Measurements from ENCODE around the gene ANKRD11. TPM values are rescaled to one million over a fixed set of nuclear protein-coding genes. Genes with fewer than 3 reads are reported as not detected.

Gene ANKRD11
- total RNA-seq, 2 experiments from 2014 or later = 144 to 145 TPM

DNA sequence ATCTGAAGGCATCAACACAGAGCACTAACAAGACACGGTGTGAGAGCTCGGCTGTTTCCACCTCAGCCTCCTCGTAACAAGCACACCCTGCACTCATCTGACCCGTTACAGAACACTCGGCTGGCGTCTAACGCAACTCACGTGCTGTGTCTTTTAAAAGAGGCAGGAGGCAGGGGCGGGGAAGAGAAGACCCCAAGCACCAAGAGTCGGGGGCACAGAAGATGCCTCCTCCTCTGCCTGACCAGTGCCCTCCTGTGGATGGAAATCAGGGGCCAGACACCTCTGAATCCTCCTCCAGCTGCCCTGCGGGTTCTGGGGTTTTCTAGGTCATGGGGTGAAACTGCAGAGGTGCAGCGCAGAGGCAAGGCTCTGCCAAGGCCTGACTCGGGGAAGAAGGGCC lies 198.6 kb downstream of the ANKRD11 start:
- peaks cover 12% of the 10 kb centered on the region for H3K4me1 Mint-ChIP-seq
- ChIA-PET POLR2A (no interaction called here), CTCF (no interaction called here)
- ATAC-seq (no peak), DNase-seq (no peak)
- no peak overlapping the region for H3K4me3 Mint-ChIP-seq
- no peaks in the 10 kb centered on the region for H3K9me3 Mint-ChIP-seq (ENCODE audit: low read depth)
- peaks cover 19% of the 10 kb centered on the region for H3K36me3 Mint-ChIP-seq (ENCODE audit: low read depth)
- no peaks in the 10 kb centered on the region for H3K27me3 Mint-ChIP-seq
- H3K27ac Mint-ChIP-seq = peak overlapping the region; percentile 66
- intact Hi-C loops (cut with DNase I, micrococcal nuclease) = no loop called here

DNA sequence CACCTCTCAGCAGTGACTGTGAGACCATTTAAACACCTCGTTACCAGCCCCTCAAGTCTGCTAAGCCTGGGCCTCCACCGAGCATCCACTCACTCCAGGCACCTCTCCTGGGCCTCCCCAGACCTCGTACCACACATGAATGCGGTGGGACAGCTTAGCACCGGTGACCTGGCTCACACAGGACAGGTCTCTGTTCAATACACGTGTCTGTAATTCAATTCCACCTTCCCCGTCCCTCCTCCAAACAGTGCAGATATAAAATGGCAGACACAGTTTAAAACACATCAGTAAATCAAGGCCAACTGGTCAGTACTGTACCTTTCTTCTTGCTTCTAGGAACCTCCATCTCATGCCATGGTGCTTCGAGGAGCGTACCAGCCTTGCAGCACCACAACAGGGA lies 199.0 kb downstream of the ANKRD11 start:
- ATAC-seq (no peak), DNase-seq (no peak)
- Mint-ChIP-seq H3K36me3 (ENCODE audit: low read depth) (peaks cover 20% of the 10 kb centered on the region), H3K4me1 (peaks cover 8% of the 10 kb centered on the region), H3K27ac (peak overlapping the region; percentile 66), H3K9me3 (ENCODE audit: low read depth) (no peaks in the 10 kb centered on the region), H3K27me3 (no peaks in the 10 kb centered on the region), H3K4me3 (no peak overlapping the region)
- ChIA-PET POLR2A (no interaction called here), CTCF (no interaction called here)
- intact Hi-C loops (cut with DNase I, micrococcal nuclease) = no loop called here

DNA sequence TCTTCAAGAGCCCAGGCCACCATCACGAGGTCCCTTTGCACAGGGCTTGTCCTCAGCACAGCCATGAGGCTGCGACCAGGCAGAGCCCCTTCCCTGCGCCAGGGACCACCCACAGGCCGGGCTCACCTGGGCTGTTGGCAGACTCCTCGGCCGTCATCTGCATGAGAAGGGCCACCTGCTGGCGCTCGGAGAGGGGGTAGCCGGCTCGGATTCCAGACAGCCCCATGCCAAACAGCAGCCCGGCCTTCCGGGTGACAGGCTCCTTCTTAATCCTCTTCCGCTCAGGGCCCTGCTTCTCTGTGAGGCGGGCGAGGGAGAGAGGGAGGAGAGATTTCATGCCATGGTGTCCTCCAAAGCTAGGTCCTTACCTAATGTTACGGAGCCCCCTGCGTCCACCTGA lies 199.5 kb downstream of the ANKRD11 start:
- Mint-ChIP-seq H3K4me1 (peaks cover 3% of the 10 kb centered on the region), H3K27ac (no peak overlapping the region)
- no peak for DNase-seq

DNA sequence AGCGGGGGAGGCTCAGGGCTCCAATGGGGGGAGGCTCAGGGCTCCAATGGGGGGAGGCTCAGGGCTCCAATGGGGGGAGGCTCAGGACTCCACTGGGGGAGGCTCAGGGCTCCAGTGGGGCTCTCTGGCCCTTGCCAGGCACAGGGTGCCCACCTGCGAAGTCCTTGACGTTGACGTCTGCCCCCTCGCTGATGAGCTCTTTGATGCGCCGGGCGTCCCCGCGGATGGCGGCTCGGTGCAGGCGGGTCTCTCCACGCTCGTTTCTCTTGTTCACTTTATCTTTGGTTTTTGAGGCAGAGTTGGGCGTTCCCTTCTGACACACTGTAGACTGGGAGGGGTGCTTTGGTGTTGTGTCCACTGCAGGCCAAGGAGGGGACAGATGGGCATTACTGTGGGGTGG lies 199.9 kb downstream of the ANKRD11 start:
- no peak overlapping the region for H3K4me3 Mint-ChIP-seq
- DNase-seq (no peak), ATAC-seq (no peak)
- ChIA-PET POLR2A (no interaction called here), CTCF (no interaction called here)
- H3K27ac Mint-ChIP-seq = no peak overlapping the region
- no peaks in the 10 kb centered on the region for H3K9me3 Mint-ChIP-seq (ENCODE audit: low read depth)
- intact Hi-C loops (cut with DNase I, micrococcal nuclease) = no loop called here
- peaks cover 21% of the 10 kb centered on the region for H3K36me3 Mint-ChIP-seq (ENCODE audit: low read depth)
- no peaks in the 10 kb centered on the region for H3K27me3 Mint-ChIP-seq
- peaks cover 3% of the 10 kb centered on the region for H3K4me1 Mint-ChIP-seq

More for the DNA sequence above, 199.5 kb downstream of the ANKRD11 start:
- CTCF ChIA-PET = no interaction called here
- no peak for ATAC-seq
- POLR2A ChIA-PET = no interaction called here
- no peaks in the 10 kb centered on the region for H3K27me3 Mint-ChIP-seq
- H3K4me3 Mint-ChIP-seq = no peak overlapping the region
- peaks cover 21% of the 10 kb centered on the region for H3K36me3 Mint-ChIP-seq (ENCODE audit: low read depth)
- H3K9me3 Mint-ChIP-seq (ENCODE audit: low read depth) = no peaks in the 10 kb centered on the region
- intact Hi-C loops (cut with DNase I, micrococcal nuclease) = no loop called here

DNA sequence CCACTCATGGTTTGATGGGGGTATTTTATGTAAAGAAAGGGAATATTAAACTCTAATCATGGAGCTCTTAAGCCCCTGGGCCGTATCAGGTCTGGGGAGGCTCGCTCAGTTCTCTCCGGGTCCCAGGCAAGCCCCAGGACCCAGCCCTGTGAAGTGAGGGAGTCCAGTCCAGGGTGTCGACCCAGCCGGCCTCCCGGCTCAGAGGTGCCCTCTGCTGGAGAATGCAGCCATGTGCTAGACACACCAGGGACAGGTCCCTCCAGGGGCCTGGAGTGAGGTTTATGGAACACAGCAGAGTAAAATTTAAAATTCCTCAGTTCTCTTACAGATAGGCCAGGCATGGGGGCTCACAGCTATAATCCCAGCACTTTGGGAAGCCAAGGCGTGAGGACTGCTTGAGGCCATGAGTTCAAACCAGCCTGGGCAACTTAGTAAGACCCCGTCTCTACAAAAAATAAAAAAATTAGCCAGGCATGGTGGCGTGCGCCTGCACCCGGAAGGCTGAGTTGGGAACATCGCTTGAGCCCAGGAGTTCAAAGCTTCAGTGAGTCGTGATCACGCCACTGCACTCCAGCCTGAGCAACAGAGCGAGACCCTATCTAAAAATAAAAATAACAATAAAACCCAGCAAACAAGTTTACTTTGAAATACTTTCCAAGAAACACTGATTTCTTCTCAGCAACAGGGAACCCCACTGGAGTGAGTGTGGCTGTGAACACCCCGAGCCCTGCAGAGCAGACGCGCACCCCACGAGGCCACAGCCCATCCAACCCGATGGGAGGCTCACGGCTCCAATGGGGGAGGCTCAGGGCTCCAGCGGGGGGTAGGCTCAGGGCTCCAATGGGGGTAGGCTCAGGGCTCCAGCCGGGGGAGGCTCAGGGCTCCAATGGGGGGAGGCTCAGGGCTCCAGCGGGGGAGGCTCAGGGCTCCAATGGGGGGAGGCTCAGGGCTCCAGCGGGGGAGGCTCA lies 200.6 kb downstream of the ANKRD11 start:
- H3K27ac Mint-ChIP-seq = no peak overlapping the region
- intact Hi-C loops (cut with DNase I, micrococcal nuclease) = loop anchor here in 1 of 2 experiments (1.0 to 2.0 kb wide), 2 partner anchors 32 to 49 kb away; no protein-coding TSS in a partner anchor
- no peaks in the 10 kb centered on the region for H3K27me3 Mint-ChIP-seq
- H3K4me1 Mint-ChIP-seq = peaks cover 3% of the 10 kb centered on the region
- DNase-seq (peak; percentile 86), ATAC-seq (peak; percentile 97)
- H3K9me3 Mint-ChIP-seq (ENCODE audit: low read depth) = no peaks in the 10 kb centered on the region
- no peak overlapping the region for H3K4me3 Mint-ChIP-seq
- ChIA-PET CTCF (interaction anchor here (0.6 to 2.3 kb wide), 7 partner anchors 19 to 859 kb away, joined by 3 to 11 read pairs (median 3); no protein-coding TSS in a partner anchor), POLR2A (no interaction called here)
- H3K36me3 Mint-ChIP-seq (ENCODE audit: low read depth) = peaks cover 21% of the 10 kb centered on the region

DNA sequence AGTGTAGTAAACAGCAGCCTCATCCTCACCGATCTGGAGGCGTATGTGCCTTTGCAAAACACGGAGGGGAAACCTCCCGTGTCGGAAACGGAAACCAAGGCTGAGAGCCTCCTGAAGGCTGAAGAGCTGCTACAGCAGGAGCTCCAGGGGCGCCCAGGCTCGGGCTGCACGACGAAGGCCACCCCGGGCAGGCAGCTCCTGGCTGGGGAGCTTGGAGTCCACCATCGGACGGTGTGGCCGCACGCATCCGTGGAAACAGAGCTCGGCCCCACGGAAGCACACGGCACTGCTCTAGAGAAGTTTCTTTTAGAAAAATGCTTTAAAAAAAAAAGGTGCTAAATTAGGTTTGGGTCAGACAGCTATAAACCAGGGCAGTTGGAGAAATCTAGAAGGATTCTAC lies 201.4 kb downstream of the ANKRD11 start:
- H3K4me3 Mint-ChIP-seq = no peak overlapping the region
- no peaks in the 10 kb centered on the region for H3K4me1 Mint-ChIP-seq
- intact Hi-C loops (cut with DNase I, micrococcal nuclease) = loop anchor here in 1 of 2 experiments (1.0 to 2.0 kb wide), 2 partner anchors 32 to 48 kb away; no protein-coding TSS in a partner anchor
- H3K9me3 Mint-ChIP-seq (ENCODE audit: low read depth) = no peaks in the 10 kb centered on the region
- POLR2A ChIA-PET = no interaction called here
- CTCF ChIA-PET = interaction anchor here (0.6 to 2.3 kb wide), 3 partner anchors 19 to 203 kb away, joined by 3 to 11 read pairs (median 6); no protein-coding TSS in a partner anchor
- no peak for DNase-seq
- no peaks in the 10 kb centered on the region for H3K27me3 Mint-ChIP-seq
- H3K36me3 Mint-ChIP-seq (ENCODE audit: low read depth) = peaks cover 21% of the 10 kb centered on the region
- ATAC-seq = no peak
- no peak overlapping the region for H3K27ac Mint-ChIP-seq

DNA sequence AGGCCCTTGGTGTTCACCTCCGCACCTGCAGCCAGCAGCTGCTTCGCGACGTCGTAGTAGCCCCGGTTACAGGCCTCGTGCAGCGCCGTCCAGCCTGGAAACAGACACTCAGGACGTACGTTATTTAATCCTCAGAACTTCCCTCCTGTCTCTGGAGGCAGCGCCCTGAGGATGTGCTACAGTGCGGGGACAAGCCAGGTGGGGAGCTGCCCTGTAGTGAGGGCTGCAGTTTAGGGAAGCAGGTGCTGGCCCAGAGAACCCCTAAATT lies 201.8 kb downstream of the ANKRD11 start:
- ChIA-PET CTCF (interaction anchor here (0.6 to 2.3 kb wide), 3 partner anchors 20 to 122 kb away, joined by 3 to 11 read pairs (median 3); no protein-coding TSS in a partner anchor), POLR2A (no interaction called here)
- DNase-seq (no peak), ATAC-seq (no peak)
- no peak overlapping the region for H3K4me3 Mint-ChIP-seq
- H3K9me3 Mint-ChIP-seq (ENCODE audit: low read depth) = no peaks in the 10 kb centered on the region
- no peaks in the 10 kb centered on the region for H3K27me3 Mint-ChIP-seq
- H3K27ac Mint-ChIP-seq = no peak overlapping the region
- intact Hi-C loops (cut with DNase I, micrococcal nuclease) = loop anchor here in 1 of 2 experiments (2.0 kb wide), 1 partner anchor 48 kb away; no protein-coding TSS in a partner anchor
- no peaks in the 10 kb centered on the region for H3K4me1 Mint-ChIP-seq
- peaks cover 21% of the 10 kb centered on the region for H3K36me3 Mint-ChIP-seq (ENCODE audit: low read depth)

DNA sequence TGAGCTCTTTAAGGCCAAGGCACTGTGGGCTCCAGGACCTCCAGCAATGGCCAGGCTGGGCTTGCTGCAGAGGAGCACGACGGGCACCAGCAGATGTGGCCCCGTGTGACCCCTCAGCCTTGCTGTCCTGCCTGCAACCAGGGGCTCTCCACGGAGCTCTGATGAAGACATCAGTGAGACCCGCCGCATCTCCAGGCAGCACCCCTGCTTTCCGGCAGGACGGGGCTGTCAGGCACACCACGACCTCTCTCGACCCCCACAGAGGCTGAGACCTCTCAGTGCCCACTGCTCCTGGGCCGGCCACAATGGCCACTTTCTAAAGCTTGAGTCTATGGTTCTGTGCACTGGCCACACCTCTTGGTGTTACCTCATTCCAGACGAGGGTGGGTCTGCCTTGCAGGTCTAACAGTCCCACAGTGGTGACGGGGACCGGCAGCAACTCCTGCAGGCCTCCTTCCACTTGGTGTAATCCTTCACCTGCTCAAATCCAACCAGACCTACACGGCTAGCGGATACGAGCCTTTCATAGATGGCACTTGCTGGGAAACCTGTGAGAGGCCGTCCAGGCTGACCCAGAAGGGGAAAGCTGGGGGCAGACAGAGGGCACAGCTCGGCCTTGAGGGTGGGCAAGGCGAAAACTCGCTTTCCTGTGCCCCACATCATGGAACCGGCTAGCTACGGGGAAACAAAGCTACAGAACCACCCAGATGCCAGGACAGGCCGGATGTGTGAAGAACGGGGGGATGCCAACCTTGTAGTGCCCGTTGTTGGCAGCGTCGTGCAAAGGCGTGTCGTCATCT lies 202.4 kb downstream of the ANKRD11 start:
- Mint-ChIP-seq H3K4me1 (no peaks in the 10 kb centered on the region), H3K27me3 (no peaks in the 10 kb centered on the region), H3K36me3 (ENCODE audit: low read depth) (peaks cover 21% of the 10 kb centered on the region), H3K4me3 (no peak overlapping the region), H3K9me3 (ENCODE audit: low read depth) (no peaks in the 10 kb centered on the region), H3K27ac (peak overlapping the region; percentile 55)
- ChIA-PET CTCF (interaction anchor here (0.6 to 2.3 kb wide), 3 partner anchors 20 to 123 kb away, joined by 3 to 11 read pairs (median 3); no protein-coding TSS in a partner anchor), POLR2A (no interaction called here)
- ATAC-seq = no peak
- no peak for DNase-seq
- intact Hi-C loops (cut with DNase I, micrococcal nuclease) = loop anchor here in 1 of 2 experiments (2.0 kb wide), 1 partner anchor 47 kb away; no protein-coding TSS in a partner anchor

DNA sequence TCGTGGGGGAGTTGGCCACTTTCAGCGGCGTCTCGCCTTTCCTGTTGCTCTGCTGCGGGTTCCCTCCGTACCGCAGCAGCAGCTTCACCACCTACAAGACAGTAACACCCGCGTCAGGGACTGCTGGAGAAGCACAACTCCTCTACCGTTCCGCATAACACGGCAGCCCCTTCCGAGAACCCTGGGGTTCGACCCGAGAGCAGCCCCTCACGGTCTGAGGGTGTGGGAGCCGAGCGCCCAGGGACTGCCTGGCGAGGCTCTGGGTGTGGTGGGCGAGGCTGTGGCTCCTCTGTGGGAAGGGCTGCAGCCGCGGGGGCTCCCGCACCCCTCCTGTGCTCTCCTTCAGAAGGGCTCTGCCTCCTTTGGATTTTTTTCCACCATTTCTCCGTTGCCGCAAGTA lies 204.3 kb downstream of the ANKRD11 start:
- H3K27me3 Mint-ChIP-seq = no peaks in the 10 kb centered on the region

DNA sequence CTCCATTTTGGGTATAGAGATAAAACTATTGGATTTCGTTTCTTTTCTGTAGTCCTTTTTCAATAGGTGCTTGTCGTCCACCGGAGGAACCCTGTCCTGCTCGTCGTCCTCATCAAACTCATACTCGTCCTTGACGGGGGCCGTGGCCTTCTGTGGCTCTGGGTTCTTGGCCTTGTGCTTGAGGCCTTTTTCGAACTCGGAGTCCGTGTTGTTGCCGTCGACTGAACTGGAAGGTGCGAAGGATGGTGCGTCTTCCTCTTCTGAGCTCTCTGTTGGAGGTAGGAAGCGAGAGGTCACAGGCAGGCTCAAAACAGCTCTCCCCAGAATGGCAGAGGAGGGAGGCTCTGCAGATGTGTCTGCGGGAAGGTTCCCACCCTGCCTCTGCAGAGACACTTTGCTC lies 205.0 kb downstream of the ANKRD11 start:
- ChIA-PET POLR2A (no interaction called here), CTCF (no interaction called here)
- H3K36me3 Mint-ChIP-seq (ENCODE audit: low read depth) = peaks cover 23% of the 10 kb centered on the region
- H3K27ac Mint-ChIP-seq = no peak overlapping the region
- no peak for ATAC-seq
- H3K4me3 Mint-ChIP-seq = no peak overlapping the region
- no peak for DNase-seq
- intact Hi-C loops (cut with DNase I, micrococcal nuclease) = no loop called here
- H3K27me3 Mint-ChIP-seq = no peaks in the 10 kb centered on the region
- H3K4me1 Mint-ChIP-seq = no peaks in the 10 kb centered on the region
- no peaks in the 10 kb centered on the region for H3K9me3 Mint-ChIP-seq (ENCODE audit: low read depth)

More for the DNA sequence above, 204.3 kb downstream of the ANKRD11 start:
- ATAC-seq (no peak), DNase-seq (no peak)
- H3K36me3 Mint-ChIP-seq (ENCODE audit: low read depth) = peaks cover 22% of the 10 kb centered on the region
- H3K9me3 Mint-ChIP-seq (ENCODE audit: low read depth) = no peaks in the 10 kb centered on the region
- ChIA-PET CTCF (no interaction called here), POLR2A (no interaction called here)
- no peaks in the 10 kb centered on the region for H3K4me1 Mint-ChIP-seq
- intact Hi-C loops (cut with DNase I, micrococcal nuclease) = no loop called here
- no peak overlapping the region for H3K27ac Mint-ChIP-seq
- no peak overlapping the region for H3K4me3 Mint-ChIP-seq

DNA sequence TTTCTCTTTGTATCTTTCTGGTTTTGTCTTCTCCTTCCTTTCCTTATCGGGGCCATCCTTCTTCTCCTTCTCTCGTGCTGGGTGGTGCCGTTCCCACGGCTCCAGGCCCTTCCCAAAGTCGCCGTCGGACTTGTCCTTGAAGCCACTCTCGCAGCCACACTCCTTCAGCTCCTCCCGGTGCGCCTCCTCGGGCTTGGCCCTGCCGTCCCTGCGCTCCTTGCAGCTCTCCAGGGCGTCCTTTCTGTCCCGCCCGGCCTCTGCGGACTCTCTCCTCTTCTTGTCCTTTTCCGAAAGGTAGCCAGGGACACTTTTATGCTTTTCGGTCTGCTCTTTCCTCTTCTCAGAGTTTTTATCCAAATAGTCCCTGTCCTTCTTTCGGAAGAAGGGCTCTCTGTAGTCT lies 206.9 kb downstream of the ANKRD11 start:
- no peak for ATAC-seq
- intact Hi-C loops (cut with DNase I, micrococcal nuclease) = no loop called here
- H3K36me3 Mint-ChIP-seq (ENCODE audit: low read depth) = peaks cover 18% of the 10 kb centered on the region
- H3K9me3 Mint-ChIP-seq (ENCODE audit: low read depth) = no peaks in the 10 kb centered on the region
- ChIA-PET POLR2A (no interaction called here), CTCF (no interaction called here)
- H3K4me1 Mint-ChIP-seq = no peaks in the 10 kb centered on the region
- H3K4me3 Mint-ChIP-seq = no peak overlapping the region
- no peak for DNase-seq
- no peaks in the 10 kb centered on the region for H3K27me3 Mint-ChIP-seq
- H3K27ac Mint-ChIP-seq = no peak overlapping the region

Data from activated CD4-positive, alpha-beta T cell treated with anti-CD3 and anti-CD28 coated beads for 36 hours (primary cell).